NCI-H2081 (cell line): ENCODE data around the gene KIAA1217.

Experiments used
- DNase-seq, 2 experiments: peaks; one replicate each; lab custom pipeline; 2025; lab: John Stamatoyannopoulos, UW

KIAA1217 gene

DNA sequence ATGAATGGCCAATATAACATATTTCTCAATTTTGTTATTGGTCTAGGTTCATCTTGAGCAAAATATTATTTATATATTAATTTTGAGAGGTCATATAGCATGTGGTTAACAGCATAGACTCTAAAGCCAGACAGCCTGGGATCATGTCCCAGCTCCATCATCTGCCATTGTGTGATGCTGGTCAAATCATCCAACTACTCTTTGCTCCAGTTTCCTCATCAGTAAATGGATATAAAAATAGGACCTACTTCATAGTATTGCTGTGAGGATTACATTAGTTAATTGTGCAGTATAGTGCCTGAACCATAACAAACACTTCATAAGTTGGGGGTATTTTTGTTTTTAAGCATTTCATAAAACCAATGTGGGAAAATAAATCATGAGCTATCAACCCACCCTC, 199.0 kb downstream of the KIAA1217 start:
- DNase-seq = no peak

DNA sequence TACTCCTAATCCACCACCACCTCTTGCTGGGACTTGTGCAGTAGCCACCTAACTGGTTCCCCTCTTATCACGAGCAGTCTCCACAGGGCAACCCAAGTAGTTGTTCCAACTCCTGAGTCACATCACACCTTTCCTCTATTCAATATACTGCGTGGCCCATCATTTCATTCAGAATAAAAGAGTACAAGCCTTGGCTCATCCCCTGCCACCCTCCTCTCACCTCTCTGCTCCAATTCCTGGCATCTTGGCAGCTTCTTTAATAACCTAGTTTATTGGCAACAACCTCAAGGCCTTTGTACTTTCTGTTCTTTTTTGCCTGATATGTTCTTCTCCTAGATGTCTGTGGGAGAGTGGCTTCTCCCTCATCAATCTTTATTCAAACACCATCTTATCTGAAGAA, 199.4 kb downstream of the KIAA1217 start:
- DNase-seq = no peak

DNA sequence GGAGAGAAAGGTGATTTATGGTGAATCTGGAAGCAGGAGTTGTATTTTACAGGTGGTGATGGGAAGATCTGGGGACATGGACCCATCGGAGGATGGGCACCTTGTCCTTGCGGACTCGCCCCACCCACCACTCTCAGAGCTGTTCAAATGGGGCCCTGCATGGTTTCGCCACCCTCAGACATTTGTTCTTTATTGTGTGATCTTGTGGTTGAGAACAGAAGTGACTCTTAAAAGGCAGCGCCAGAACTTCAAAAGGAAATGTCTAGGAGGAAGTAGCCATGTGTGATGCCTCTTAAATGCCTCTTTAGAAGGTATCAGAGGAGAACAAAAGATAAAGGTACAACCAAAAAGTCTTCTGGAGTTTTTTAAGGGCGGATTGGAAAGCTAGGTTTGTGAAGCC, 205.7 kb downstream of the KIAA1217 start:
- DNase-seq = no peak

DNA sequence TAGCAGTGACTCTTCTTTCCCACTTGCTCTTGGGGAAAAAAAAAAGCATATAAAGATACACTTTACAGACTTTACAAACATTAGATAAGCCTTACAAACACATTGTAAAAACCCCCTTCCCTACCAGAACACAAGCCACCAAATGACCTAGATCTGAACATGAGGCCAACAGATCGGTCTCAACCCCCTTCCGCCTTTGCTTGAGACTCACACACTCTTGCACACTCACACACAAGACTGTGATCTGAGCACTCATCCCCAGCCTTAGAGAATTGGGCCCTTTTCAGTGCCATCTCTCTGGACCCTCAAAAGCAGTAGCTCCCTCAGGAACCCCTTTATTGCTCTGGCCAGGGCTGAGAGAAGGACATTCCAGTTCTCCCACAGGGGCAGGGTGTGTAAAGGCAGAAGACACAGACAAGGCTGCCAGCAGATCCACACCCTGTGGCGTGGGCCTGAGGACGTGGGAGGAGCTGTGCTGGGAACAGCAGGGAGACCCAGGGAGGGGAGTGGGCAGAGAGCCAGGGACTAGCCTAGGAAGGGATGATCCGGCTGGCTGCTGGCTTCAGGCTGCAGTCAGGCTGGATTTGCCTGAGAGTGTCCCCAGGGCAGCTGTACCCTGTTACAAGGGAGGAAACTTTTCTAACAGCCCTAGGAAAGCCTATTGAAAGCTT, 206.7 kb downstream of the KIAA1217 start:
- DNase-seq = peak in 1 of 2 experiments; percentile 0

DNA sequence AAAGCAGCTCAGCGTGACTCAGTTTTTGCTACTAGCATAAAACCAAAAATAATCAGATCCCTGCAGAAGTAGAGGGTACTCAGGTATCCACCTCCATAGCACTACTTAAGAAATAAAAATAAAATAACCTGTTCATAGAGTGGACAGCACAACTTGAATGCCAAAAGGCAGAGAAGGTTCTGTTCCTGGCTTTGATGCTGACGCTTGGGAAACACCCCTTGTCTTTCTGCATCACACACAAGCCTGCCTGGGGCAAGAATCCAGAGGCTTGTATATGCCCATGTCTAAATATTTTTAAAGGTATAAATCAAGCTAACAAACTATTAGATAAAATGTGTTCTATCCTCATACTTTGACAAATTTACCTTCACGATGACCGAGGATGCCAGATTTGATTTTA, 207.3 kb downstream of the KIAA1217 start:
- no peak for DNase-seq

DNA sequence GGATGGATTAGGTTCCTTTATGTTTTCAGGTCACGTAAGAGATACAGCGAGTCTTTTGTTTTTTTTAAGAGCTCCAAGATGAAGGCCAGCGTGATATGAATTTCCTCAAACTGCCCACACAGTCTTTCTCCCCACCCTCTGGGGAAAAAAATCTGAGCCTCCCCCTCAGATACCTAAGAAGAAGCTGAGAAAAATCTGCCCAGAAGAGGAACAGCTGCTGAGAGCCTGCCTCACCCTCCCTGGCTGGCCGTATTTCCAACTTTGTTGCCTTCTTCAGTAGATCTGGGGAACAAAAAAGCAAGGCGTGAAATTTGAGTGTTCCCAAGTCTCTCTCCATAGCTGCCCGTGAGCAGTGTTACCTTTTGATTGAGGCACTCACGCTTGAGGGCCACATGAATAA, 208.1 kb downstream of the KIAA1217 start:
- DNase-seq = no peak

DNA sequence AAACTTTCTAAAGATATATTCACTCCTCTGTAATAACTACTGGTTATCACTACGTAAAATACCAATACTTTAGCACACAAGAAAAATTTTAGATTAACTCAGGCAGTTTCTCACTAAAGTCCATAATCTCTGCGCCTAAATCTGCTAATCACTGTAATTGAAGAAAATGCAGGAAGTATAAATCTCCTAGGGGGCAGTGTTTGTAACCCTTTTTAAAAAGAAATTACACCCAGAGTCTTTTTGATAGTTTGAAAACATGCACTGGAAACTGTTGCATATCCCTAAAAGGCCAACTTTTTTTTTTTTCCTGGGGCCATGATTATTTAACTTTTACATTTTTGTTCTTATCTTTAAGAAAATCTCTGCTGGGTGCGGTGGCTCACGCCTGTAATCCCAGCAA, 209.6 kb downstream of the KIAA1217 start:
- DNase-seq = no peak

DNA sequence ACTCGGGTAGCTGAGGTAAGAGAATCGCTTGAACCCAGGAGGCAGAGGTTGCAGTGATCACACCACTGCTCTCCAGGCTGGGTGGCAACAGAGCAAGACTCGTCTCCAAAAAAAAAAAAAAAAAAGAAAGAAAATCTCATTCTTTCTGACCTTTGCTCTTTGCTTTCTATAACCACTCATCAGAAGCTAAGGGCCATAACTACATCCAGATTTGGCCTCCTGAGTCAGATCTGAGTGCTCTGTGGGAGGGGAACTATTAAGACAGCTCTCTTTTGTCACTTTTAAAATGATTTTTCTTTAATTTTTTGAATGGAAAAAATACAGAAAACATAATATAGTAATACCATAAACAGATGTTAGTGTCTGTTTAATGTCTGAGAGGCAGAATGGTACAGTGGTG, 210.1 kb downstream of the KIAA1217 start:
- DNase-seq = no peak

DNA sequence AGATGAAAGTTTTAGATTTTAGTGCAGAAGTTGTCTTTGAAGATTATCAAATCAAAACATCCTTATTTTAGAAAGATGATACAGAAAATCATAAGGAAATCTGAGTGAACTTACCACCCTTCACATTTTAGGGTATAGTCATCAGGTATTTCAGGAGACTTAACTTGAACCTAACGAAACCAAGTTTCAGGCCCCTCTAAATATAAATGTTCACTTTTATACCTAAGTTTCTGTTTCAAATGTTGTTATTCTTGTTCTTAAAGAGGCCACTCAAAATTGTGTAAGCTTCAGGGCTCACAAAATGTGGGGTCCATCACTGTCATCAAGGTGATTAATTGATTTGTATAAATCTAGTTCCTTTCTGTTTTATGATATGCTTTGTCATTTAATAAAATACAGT, 216.2 kb downstream of the KIAA1217 start:
- DNase-seq = no peak

DNA sequence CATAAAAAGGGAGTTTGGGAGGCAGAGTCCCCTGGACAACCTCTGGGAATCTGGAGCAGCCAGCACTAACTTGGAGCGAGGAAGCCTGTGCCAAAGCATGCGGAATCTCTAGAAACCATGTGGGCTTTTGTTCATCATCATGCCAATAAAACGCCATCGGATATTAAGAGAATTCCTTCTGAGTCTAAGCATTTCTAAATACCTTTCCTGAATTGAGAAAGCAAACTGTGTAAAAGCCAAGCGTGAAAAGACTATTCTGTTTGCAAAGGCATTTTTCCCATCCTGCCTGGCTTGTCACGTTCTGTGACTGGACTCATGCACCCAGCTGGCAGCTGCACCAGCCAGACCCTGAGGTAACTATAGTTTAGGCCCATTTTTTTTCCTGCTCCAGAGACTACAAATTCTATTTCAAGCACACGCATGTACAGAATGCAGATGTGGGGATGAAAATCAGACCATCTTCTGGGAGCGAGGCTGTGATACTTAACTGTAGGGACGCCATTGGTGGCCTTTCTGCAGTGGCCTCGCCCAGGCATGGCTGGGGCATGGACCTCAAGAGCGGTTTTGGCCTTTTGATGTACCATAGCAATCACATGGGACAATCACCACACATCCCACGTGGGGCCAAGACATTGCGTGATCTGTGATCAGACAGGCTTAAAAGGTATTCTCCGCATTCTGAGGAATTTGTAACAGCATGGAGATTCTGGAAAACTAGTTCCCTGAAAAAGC, 218.9 kb downstream of the KIAA1217 start:
- DNase-seq = no peak

DNA sequence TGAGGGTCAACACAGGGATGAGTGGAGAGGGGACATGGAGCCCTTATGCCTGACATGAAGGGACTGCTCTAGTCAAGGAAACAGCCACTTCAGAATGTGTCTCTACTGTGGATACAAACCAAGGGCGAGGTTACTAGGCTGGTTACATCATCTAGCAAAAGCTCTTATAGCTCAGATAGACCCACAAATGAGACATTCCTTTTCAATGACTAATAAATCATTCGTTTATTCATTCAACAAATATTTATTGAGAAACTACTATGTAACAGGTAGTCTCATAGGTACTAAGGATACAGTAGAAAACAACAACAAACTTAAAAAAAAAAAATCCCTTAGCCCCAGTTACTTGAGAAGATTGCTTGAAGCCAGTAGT, 219.5 kb downstream of the KIAA1217 start:
- no peak for DNase-seq

DNA sequence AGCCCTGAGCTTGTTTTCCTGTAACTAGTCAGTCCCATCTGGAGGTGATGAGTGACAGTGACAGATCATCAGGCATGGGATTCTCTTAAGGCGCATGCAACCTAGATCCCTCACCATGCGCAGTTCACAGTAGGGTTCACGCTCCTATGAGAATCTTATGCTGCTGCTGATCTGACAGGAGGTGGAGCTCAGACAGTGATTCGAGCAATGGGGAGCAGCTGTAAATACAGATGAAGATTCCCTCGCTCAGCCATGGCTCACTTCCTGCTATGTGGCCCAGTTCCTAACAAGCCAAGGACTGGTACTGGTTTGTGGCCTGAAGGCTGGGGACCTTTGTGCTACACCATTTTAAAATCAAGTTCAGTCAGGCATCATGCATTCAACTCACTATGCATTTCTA, 221.7 kb downstream of the KIAA1217 start:
- no peak for DNase-seq

DNA sequence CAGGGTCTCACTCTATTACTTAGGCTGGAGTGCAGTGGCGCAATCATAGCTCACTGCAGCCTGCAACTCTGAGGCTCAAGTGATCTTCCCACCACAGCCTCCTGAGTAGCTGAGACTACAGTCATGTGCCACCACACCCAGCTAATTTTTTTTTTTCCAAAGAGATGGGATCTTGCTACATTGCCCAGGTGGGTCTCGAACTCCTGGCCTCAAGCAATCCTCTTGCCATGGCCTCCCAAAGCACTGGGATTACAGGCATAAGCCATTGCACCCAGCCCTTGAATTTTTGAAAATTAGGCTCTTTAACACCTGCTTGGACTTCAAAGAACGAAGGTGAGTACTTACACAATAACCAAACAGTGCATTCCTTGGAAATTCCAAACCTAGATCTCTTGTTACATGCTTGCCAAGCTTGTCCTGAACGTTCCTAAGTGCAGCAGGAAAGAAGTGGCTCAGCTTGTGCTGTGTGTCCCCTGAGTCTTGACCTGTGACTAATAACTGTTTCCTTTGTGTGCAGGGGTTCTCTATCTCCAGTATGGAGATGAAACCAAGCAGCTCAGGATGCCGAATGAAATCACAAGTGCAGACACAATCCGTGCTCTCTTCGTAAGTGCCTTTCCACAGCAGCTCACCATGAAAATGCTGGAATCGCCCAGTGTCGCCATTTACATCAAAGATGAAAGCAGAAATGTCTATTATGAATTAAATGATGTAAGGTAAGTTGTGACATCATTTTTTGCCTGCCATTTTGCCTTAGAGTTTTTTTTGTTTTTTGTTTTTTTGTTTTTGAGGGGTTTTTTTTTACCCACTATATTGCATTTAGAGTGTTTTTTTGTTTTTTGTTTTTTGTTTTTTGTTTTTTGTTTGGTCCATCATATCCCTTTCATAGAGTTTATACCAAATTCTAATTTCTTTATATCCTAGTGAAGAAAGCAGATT, 223.8 kb downstream of the KIAA1217 start:
- no peak for DNase-seq

DNA sequence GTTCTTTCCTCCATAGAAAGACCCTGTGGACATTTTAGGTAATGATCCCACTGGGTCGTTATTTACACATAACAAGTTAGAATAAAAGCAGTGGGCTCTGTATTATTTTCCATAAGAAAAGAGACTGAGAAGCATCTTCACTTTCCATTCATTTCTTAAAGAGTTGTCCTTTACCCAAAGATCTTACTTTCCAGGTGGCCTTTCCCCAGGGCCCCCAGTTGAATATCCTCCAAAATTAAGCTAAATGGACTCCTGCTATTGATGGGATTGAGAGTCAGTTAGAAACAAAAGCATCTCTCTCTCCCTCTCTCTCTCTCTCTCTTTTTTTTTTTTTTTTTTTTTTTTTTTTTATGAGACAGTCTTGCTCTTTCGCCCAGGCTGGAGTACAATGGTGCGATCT, 224.8 kb downstream of the KIAA1217 start:
- no peak for DNase-seq

DNA sequence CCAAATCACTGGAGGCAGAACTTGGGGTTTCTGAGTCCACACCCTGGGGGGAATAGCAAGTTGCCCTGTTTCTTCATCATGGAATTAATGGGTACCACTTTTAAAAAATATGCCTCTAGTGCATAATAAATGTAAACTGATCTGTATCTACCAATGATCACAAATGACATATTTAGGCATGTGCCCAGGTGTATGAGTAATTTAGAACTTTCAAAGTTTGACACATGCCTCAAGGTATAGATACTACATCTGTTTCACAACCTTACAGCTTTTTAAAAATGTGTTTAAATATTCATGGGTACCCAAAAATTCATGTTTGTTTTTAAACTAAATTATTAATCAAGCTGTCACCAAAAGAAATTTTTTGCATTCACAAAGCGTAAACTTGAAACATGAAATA, 226.0 kb downstream of the KIAA1217 start:
- no peak for DNase-seq

DNA sequence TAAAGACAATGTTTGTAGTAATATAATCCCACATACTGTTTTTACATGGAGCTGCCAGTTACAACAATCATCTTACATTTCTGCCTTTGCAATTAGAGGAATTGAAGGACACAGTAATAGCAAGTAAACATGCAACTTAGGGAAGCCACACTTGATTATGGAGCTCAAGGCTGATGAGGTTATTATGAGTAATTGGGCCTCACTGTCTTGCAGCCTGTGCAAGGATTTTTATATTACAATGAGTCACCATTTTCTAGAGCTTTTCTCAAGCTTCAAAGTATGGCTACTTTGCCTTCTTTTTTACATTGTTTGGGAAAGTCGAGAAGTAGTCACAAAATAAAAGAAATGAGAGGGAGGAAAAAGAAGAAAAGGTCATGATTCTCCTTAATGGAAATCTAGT, 226.4 kb downstream of the KIAA1217 start:
- no peak for DNase-seq

DNA sequence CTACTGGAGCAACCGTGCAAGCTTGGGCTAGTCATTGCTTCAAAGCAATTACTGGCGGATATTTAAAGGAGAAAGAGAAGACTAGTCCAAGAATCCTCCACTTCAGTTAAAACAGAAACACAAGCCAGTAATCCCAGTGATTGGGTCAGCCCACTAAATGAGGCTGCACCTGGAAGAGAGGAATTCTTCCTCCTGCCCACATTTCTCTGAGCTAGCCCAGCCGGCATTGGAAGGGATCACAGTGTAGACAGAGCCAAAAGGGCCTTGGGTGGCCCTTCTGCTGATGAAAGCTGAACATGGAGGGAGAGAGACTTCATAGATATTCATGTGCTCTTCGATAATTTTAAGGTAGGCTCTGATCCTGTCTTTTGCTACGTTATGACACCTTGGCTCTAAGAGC, 228.4 kb downstream of the KIAA1217 start:
- DNase-seq = no peak

DNA sequence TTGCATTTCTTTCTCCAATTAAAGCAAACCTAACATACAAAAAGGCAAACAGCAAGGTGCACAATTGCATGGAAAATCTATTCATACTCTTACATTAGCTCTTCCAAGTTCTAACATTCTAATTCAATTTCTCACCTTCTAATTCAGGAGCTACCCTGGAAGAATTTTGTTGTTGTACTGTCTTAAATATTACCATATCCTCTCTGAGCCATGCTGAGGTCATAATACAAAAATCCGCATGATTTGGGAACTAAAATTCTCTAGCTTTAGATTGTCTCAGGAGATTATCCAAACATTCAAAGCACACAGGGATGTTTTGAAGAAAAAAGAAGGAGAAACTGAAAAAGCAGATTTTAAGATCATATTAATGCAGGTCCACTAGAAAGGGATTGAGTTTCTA, 229.9 kb downstream of the KIAA1217 start:
- DNase-seq = no peak

DNA sequence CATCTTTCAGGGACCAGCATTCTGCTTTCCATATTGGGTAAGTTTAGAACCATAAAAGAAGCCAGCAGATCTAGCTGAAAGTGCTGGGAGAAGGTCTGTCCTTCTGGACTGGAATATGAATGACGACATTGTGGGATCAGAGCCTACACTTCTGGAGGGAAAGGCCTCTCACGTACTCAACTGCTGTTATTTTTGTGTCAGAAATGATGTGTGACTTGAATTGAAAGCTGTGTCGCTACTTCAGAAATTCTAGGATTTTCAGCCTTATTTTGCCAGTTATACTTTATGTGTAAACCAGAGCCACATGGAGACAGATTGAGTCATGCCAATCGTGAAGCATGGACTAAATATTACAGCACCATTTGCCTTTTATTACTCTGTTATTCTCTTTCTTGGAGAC, 231.0 kb downstream of the KIAA1217 start:
- no peak for DNase-seq

DNA sequence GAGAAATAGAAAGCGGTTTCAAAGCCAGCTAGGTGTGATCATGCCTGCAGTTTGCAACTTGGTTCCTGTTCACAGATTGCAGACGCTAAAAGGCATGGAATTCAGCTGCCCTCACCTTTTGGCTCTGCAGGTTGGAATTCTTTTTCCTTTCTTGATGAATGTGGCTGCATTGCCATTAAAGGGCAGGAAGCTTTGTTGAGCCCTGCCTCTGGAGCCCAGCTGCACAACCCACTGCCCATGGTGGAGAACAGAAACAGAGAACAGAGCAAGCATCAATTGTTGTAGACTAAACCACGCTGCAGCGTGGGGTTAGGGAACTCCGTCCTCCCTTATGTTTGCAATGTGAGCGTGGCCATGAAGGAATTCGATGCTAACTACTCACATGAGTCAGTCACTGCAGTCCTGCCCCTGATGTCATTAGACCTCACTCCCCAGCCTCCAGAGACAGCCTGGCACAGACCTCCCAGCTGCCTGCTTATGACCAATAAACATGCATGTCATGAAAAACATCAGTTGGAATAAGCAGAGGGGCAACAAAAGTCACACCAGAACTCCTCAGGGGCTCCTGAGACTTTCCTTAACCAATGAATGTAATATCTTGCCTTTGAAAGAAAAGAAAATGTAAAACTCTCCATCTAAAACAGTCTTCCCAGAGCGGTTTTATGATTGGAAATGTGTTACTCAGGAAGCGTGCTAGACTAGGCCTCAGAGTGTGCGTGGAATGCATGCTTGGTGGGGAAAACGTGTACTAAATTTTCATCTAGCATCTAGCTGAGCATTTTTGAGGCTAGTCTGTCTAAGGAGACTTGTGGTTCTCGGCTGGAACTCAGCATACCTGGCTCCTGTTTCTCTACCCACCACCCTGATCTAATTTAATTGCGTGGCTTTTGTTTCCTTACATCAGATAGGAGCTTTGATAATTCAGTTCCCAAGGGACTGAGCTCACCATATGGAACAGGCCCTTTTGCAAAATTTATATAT, 232.2 kb downstream of the KIAA1217 start:
- no peak for DNase-seq

DNA sequence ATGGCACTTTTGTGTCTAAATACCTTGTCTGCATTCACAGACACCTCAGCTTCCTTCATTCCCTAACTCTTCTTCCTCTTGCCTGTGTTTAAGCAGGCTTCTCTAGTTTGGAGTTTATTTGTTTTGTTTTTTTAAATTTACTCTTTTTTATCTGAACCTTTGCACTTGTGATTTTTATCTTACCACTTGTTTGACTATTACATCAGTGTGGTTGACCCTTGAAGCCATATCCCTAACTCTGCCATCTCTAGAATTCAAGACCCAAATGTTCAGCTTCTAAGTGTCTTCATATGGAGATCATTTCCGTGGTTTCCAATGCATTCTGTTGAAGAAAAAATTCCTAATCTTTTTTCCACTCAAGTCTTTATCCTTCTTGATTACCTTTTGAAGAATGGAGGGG, 233.3 kb downstream of the KIAA1217 start:
- no peak for DNase-seq
